ENCODE results near the gene FRMD3.

DNA sequence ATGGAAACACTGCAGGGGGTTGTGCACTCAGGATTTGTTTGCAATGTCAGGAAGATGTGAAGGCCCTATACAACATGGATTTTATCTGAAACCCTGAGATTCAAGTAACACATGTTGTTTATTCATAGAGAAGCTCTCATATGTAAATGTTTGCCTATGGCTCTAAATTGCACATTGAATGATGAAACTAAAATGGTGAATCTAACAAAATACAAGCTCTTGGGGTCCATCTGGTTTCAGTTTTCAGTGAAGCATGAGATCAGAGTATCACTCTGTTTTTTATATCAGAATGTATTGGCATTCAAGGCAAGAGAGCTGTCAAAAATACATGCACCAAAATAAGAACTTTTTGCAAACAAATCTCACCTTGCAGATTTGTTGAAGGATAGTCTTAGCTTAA lies 19.6 kb upstream of the FRMD3 start:
- TF ChIP-seq SP1 (IDR thresholded peaks at IDR 0.05) (no peak), CTBP1 (IDR thresholded peaks at IDR 0.05; ENCODE audit: borderline replicate concordance) (no peak), SUZ12 (IDR thresholded peaks at IDR 0.05) (no peak), L3MBTL2 (conservative IDR thresholded peaks at IDR 0.05) (no peak), ELF4 (IDR thresholded peaks at IDR 0.05) (no peak), BHLHE40 (IDR thresholded peaks at IDR 0.05; ENCODE audit: borderline replicate concordance) (no peak), NFRKB (IDR thresholded peaks at IDR 0.05) (no peak), FOXK2 (IDR thresholded peaks at IDR 0.05) (no peak), ARNT (IDR thresholded peaks at IDR 0.05) (no peak), ZNF384 (IDR thresholded peaks at IDR 0.05) (no peak), FOXM1 (IDR thresholded peaks at IDR 0.05; ENCODE audit: borderline replicate concordance) (no peak), LEF1 (IDR thresholded peaks at IDR 0.05; ENCODE audit: borderline replicate concordance) (no peak)
- TF ChIP-seq, protein P1, sequence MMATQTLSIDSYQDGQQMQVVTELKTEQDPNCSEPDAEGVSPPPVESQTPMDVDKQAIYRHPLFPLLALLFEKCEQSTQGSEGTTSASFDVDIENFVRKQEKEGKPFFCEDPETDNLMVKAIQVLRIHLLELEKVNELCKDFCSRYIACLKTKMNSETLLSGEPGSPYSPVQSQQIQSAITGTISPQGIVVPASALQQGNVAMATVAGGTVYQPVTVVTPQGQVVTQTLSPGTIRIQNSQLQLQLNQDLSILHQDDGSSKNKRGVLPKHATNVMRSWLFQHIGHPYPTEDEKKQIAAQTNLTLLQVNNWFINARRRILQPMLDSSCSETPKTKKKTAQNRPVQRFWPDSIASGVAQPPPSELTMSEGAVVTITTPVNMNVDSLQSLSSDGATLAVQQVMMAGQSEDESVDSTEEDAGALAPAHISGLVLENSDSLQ (IDR thresholded peaks at IDR 0.05) = no peak

Measured in HEK293T (cell line).